PC-9 (cell line): ENCODE measurements around the gene MED4.

Experiments
- EZH2 ChIP-seq: fragments of 200-600 bp; sonication (generic); IDR thresholded peaks from 2 replicates; pipeline ENCODE4 v1.8.0; 2017; ENCODE audit warnings: antibody characterized with exemption, low read depth
- TF ChIP-seq, protein P1 (sequence below): fragments of 200-600 bp; sonication (generic); conservative IDR thresholded peaks from 2 replicates; pipeline ENCODE4 v1.6.1; 2017; ENCODE audit warnings: mixed run types, antibody characterized with exemption, mild to moderate bottlenecking, moderate library complexity

GRCh38 chr13:48078251-48078656 lies 16.6 kb downstream of the MED4 start:
- TF ChIP-seq EZH2, result no peak
- TF ChIP-seq, protein P1, sequence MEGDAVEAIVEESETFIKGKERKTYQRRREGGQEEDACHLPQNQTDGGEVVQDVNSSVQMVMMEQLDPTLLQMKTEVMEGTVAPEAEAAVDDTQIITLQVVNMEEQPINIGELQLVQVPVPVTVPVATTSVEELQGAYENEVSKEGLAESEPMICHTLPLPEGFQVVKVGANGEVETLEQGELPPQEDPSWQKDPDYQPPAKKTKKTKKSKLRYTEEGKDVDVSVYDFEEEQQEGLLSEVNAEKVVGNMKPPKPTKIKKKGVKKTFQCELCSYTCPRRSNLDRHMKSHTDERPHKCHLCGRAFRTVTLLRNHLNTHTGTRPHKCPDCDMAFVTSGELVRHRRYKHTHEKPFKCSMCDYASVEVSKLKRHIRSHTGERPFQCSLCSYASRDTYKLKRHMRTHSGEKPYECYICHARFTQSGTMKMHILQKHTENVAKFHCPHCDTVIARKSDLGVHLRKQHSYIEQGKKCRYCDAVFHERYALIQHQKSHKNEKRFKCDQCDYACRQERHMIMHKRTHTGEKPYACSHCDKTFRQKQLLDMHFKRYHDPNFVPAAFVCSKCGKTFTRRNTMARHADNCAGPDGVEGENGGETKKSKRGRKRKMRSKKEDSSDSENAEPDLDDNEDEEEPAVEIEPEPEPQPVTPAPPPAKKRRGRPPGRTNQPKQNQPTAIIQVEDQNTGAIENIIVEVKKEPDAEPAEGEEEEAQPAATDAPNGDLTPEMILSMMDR, result no peak; the same call in 1 of the 2 replicates
